C4-2B (cell line): ENCODE data around the gene NOTUM.

Experiments used
- H3K27ac ChIP-seq: fragments of 450-650 bp; 2 replicates; pipeline ENCODE4 v1.5.1; 2017
- ZFX ChIP-seq: fragments of 450-650 bp; IDR thresholded peaks from 2 replicates; pipeline ENCODE4 v1.6.1; 2017
- TF ChIP-seq, protein P1 (sequence below): fragments of 450-650 bp; conservative IDR thresholded peaks from 2 replicates; pipeline ENCODE4 v1.5.1; 2017; ENCODE audit warnings: mild to moderate bottlenecking

The NOTUM gene

GRCh38 chr17:81907219-81908145 is 53.5 kb downstream of the NOTUM start:
- TF ChIP-seq, protein P1, sequence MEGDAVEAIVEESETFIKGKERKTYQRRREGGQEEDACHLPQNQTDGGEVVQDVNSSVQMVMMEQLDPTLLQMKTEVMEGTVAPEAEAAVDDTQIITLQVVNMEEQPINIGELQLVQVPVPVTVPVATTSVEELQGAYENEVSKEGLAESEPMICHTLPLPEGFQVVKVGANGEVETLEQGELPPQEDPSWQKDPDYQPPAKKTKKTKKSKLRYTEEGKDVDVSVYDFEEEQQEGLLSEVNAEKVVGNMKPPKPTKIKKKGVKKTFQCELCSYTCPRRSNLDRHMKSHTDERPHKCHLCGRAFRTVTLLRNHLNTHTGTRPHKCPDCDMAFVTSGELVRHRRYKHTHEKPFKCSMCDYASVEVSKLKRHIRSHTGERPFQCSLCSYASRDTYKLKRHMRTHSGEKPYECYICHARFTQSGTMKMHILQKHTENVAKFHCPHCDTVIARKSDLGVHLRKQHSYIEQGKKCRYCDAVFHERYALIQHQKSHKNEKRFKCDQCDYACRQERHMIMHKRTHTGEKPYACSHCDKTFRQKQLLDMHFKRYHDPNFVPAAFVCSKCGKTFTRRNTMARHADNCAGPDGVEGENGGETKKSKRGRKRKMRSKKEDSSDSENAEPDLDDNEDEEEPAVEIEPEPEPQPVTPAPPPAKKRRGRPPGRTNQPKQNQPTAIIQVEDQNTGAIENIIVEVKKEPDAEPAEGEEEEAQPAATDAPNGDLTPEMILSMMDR, result no peak
- no peak for TF ChIP-seq ZFX

DNA sequence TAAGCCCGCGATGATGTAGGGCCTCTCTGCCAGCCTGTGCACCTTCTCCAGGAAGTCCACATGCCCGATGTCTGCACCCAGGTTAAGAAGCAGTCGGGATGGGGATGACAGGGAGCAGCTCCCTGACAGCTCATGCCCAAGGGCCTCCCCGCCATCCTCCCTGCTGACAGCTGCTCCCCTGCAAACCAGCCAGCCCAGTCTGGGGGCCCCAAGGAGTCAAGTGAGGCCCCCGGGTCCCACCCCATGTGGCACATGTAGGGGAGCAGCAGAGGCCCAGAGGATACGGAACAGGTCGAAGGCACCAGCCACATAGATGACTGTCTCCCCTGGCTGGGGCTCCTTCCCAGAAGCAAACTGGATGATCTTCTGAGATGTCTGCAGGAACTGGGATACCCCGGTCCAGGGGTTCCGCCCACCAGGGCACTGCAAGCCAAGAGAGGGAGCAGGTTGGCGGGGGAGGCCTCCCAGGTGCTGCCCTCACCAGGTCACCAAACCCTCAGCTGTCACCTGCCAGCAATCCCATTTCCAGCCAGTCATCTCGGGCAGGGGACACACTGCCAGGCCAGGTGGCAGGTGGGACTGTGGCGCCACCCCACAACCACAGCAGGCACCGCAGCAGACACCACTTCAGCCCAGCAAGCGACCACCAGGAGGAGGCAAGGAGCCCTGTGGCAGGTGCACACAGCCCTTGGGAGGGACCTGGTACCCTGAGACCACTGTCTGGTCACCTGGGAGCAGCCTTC is 54.3 kb downstream of the NOTUM start:
- TF ChIP-seq ZFX, result no peak
- TF ChIP-seq, protein P1, result no peak
- H3K27ac ChIP-seq, result no peak overlapping the region

More at GRCh38 chr17:81907219-81908145, 53.5 kb downstream of the NOTUM start:
- no peak overlapping the region for H3K27ac ChIP-seq

DNA sequence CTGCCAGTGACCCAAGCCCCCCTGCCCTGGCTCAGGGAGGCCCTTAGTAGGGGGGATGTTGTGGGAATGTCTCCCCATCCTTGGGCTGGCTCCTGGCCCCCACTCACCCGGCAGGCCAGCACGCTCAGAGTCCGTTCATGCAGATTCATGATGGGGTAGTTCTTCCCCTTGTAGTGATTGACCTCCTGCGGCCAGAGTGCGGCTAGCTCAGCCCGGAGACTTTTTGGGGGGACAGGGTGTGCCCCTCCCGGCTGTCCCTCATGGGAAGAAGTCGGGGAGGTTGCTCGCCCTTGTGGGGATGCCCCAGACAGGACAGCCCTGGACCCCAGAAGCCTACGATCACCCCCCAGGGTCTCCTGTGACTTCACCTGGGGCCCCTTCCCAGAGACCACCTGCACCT is 55.0 kb downstream of the NOTUM start:
- TF ChIP-seq, protein P1, result no peak
- no peak for TF ChIP-seq ZFX
- no peak overlapping the region for H3K27ac ChIP-seq

DNA sequence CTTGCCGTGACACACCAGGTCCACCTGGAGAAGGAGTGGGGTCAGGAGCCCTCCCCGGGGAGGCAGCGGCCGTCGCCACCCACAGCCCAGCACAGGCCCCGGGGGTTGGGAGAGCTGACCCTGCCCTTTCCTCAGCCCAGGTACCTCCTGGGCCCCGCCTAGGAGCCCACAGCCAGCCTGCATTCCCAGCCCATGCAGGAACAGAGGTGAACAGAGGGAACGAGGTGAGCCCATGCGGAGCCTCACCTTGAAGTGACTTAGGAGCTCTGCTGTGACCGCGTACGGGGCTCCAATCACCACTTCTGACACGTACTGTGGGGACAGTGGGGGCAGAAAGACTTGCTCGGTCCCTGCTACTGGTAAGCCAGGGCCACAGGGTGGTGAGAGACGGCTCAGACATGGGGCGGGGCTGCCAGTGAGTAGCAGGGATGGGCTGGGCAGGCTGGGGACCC is 55.5 kb downstream of the NOTUM start:
- TF ChIP-seq, protein P1, result no peak
- no peak for TF ChIP-seq ZFX
- H3K27ac ChIP-seq, result no peak overlapping the region

DNA sequence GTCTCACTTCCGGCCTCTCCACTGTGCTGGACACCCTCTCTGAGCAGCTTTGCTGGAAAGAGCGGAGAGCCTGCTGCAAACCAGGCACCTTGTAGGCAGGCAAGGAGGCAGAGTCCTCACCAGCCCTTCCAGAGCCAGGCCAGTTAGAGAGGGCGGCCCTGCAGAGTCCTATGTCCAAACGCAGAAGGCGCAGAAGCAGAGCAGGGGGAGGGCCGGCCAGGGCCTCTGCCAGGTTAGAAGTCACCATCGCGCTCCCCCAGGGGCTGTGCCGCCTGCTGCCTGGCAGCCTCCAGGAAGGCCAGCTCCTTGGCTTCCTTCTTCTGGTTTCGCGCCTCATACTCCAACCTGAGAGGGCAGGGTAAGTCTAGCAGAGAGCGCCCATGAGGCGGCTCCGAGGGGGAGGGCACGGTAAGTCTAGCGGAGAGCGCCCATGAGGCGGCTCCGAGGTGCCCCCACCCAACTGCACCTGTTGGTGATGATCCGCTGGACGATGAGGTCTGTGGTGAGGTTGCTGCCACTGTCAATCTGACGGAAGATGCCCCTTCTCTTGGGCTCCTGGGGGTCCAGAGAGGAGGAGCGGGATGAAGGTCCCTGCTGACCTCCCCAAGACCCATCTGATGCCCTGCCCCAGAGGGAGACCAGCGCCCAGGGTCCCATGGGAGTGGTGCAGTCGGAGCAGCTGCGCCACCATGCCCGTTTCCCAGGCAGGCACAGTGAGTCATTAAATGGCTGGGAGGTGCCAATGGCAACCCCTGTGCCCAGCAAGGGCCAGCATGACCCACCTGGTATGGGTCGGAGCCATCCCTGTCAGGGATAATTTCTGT is 56.2 kb downstream of the NOTUM start:
- H3K27ac ChIP-seq, result no peak overlapping the region
- TF ChIP-seq ZFX, result no peak
- TF ChIP-seq, protein P1, result no peak

- TF ChIP-seq, protein P1, result no peak
- no peak for TF ChIP-seq ZFX
- H3K27ac ChIP-seq, result no peak overlapping the region
Measured at GRCh38 chr17:81903896-81904599, 56.9 kb downstream of the NOTUM start.
